Right lobe of liver (tissue), 6 donors: ENCODE data around the gene MFNG. TPM values are rescaled to one million over a fixed set of nuclear protein-coding genes. Genes with fewer than 3 reads are reported as not detected.

Source experiments
- ATAC-seq, 4 donors: fragments of 200-7000 bp; cut with Tn5 transposase; one replicate each; pipeline ENCODE4 v1.9.1; 2020; ENCODE audit warnings: mild to moderate bottlenecking in 4 of 4, moderate library complexity in 4 of 4
- DNase-seq, 3 donors: peaks; one replicate each; pipeline ENCODE4 v3.0.0-alpha.2; 2020
- H3K27ac ChIP-seq, 3 donors: fragments of 200-600 bp; one replicate each; pipeline ENCODE4 v1.8.0; 2022
- H3K27me3 ChIP-seq, 2 donors: fragments of 200-600 bp; one replicate each; pipeline ENCODE4 v1.8.0; 2022
- H3K36me3 ChIP-seq, 4 donors: fragments of 200-600 bp; sonication (generic) in 1 of 4; one replicate each; pipeline versions ENCODE4 v1.5.1 to v1.8.0; 2017 to 2022; ENCODE audit warnings: control low read depth in 1 of 4
- H3K4me1 ChIP-seq, 4 donors: fragments of 200-600 bp; sonication (generic) in 1 of 4; one replicate each; pipeline versions ENCODE4 v1.5.1 to v1.8.0; 2017 to 2022; ENCODE audit warnings: control low read depth in 1 of 4
- H3K4me3 ChIP-seq, 3 donors: fragments of 200-600 bp; one replicate each; pipeline ENCODE4 v1.8.0; 2022
- H3K9me3 ChIP-seq, 4 donors: fragments of 200-600 bp; sonication (generic) in 1 of 4; one replicate each; pipeline versions ENCODE4 v1.5.1 to v1.8.0; 2017 to 2022; ENCODE audit warnings: control low read depth in 1 of 4
- CTCF ChIP-seq, 4 donors: fragments of 200-600 bp in 3 of 4; fragments of 450-650 bp in 1 of 4; IDR thresholded peaks; one replicate each; pipeline versions ENCODE4 v1.5.1 to v1.8.0; 2016 to 2022; ENCODE audit warnings: antibody characterized with exemption in 4 of 4, mild to moderate bottlenecking in 2 of 4
- POLR2A ChIP-seq: fragments of 450-650 bp; IDR thresholded peaks from one replicate; pipeline ENCODE4 v1.6.1; 2017; ENCODE audit warnings: antibody characterized with exemption, mild to moderate bottlenecking
- WGBS: methylation state at CpG from one replicate; pipeline ENCODE4 v1.1.6; 2018; ENCODE audit warnings: low coverage, low lambda C conversion rate; ENCODE audit not compliant: insufficient coverage; ENCODE audit errors: missing lambda C conversion rate; 5-methylcytosine and 5-hydroxymethylcytosine counted together
- intact Hi-C, 2 donors: fragments of 100-400 bp; cut with DNase I; formaldehyde crosslinking; loops; one replicate each; pipeline versions ENCODE4 v1.11.2 to v1.14.1; 2022
- total RNA-seq, 6 experiments: library from RNA; depleted of rRNA in 2 of 6; stranded (reverse); fragments of >200 nt in 2 of 6; fragmentation: NEBNext Ultra II Directional in 3 of 6; extraction: Animal tissue kit (Norgen Biotek cat#: 25700) in 3 of 6; gene quantifications; one replicate each; pipeline versions ENCODE4 v1.1.0 to v1.2.4, GENCODE V29; 2016 to 2023
- donor health status: DM: no; HTN: yes; CAD: no.
- donor health status: DM: no; HTN: no; CAD: no.
- donor health status: DM: no; HTN: no; CAD: no.
- donor health status: DM: no; HTN: yes; CAD: no.
- donor health status: DM: no; HTN: yes; CAD: no.

Gene MFNG
- total RNA-seq, 6 experiments from 2014 or later: 5.6 to 14.4 (median 10.2) TPM

- intact Hi-C loops: no loop called here
- TF ChIP-seq CTCF (IDR thresholded peaks at IDR 0.05): no peak
- TF ChIP-seq POLR2A: no peak
- peak in 2 of 3 donors; percentile 21 to 51 for DNase-seq
- peaks cover 0 to 5% (median 0%) of the 10 kb centered on the region in 4 donors for H3K36me3 ChIP-seq
- 84% methylated on average over 15 of the region's 23 CpGs for WGBS
- H3K27ac ChIP-seq: no peak overlapping the region
- ATAC-seq: no peak
- H3K4me1 ChIP-seq: peaks cover 0 to 9% (median 0%) of the 10 kb centered on the region in 4 donors
- H3K4me3 ChIP-seq: no peak overlapping the region
- no peaks in the 10 kb centered on the region for H3K9me3 ChIP-seq
- no peaks in the 10 kb centered on the region for H3K27me3 ChIP-seq
Measured at GRCh38 chr22:37515901-37516300, 29.7 kb upstream of the MFNG start.

GRCh38 chr22:37514526-37515051, 28.4 kb upstream of the MFNG start:
- DNase-seq: peak in 1 of 3 donors; percentile 16
- WGBS: 80% methylated on average over 2 of the region's 15 CpGs

GRCh38 chr22:37511395-37512104, 25.4 kb upstream of the MFNG start:
- H3K27me3 ChIP-seq: no peaks in the 10 kb centered on the region
- peak overlapping the region in 1 of 3 donors; percentile 36 for H3K27ac ChIP-seq
- WGBS: 78% methylated on average over 3 of the region's 6 CpGs

More at GRCh38 chr22:37514526-37515051, 28.4 kb upstream of the MFNG start:
- no peak for TF ChIP-seq CTCF (IDR thresholded peaks at IDR 0.05)
- no peak for TF ChIP-seq POLR2A
- Histone ChIP-seq H3K9me3 (no peaks in the 10 kb centered on the region), H3K27me3 (no peaks in the 10 kb centered on the region), H3K4me1 (peaks cover 0 to 6% (median 0%) of the 10 kb centered on the region in 4 donors), H3K27ac (no peak overlapping the region), H3K4me3 (no peak overlapping the region), H3K36me3 (peaks cover 0 to 5% (median 0%) of the 10 kb centered on the region in 4 donors)
- intact Hi-C loops: no loop called here
- no peak for ATAC-seq

GRCh38 chr22:37510091-37510490, 23.9 kb upstream of the MFNG start:
- Histone ChIP-seq H3K36me3 (peaks cover 0 to 8% (median 0%) of the 10 kb centered on the region in 4 donors), H3K4me3 (no peak overlapping the region), H3K9me3 (no peaks in the 10 kb centered on the region), H3K27ac (no peak overlapping the region), H3K27me3 (no peaks in the 10 kb centered on the region), H3K4me1 (peaks cover 0 to 5% (median 0%) of the 10 kb centered on the region in 4 donors)
- TF ChIP-seq POLR2A (no peak), CTCF (IDR thresholded peaks at IDR 0.05) (no peak)
- peak in 1 of 3 donors; percentile 22 for DNase-seq
- WGBS: 83% methylated on average over 4 of the region's 10 CpGs
- intact Hi-C loops: no loop called here
- no peak for ATAC-seq

More at GRCh38 chr22:37511395-37512104, 25.4 kb upstream of the MFNG start:
- no peaks in the 10 kb centered on the region for H3K9me3 ChIP-seq
- H3K36me3 ChIP-seq: peaks cover 0 to 5% (median 0%) of the 10 kb centered on the region in 4 donors
- ATAC-seq: no peak
- peaks cover 0 to 5% (median 0%) of the 10 kb centered on the region in 4 donors for H3K4me1 ChIP-seq
- no peak for DNase-seq
- intact Hi-C loops: no loop called here
- no peak overlapping the region for H3K4me3 ChIP-seq
- TF ChIP-seq CTCF (IDR thresholded peaks at IDR 0.05) (no peak), POLR2A (no peak)
